RCC 7860 (cell line): ENCODE results near the gene PKP4.

ENCODE experiments used
- DNase-seq: peaks from one replicate; pipeline ENCODE4 v3.0.0-alpha.2; 2015; ENCODE audit warnings: low spot score
- FAIRE-seq: peaks from 2 replicates; lab custom pipeline; 2012; peaks lifted over from hg19 to GRCh38; lab: Jason Lieb, UNC

Gene PKP4

GRCh38 chr2:158495175-158495574 lies 38.4 kb downstream of the PKP4 start:
- DNase-seq (no peak), FAIRE-seq (no peak)

- DNase-seq (no peak), FAIRE-seq (no peak)
Observed at GRCh38 chr2:158496986-158497385, 40.2 kb downstream of the PKP4 start.

- peak; percentile 63 for DNase-seq
- FAIRE-seq: peak; percentile 87
Observed at GRCh38 chr2:158497486-158497885, 40.7 kb downstream of the PKP4 start.

- FAIRE-seq: no peak
Observed at GRCh38 chr2:158498043-158498748, 41.4 kb downstream of the PKP4 start.

GRCh38 chr2:158498749-158499136 lies 42.0 kb downstream of the PKP4 start:
- no peak for FAIRE-seq
- no peak for DNase-seq

More at GRCh38 chr2:158498043-158498748, 41.4 kb downstream of the PKP4 start:
- DNase-seq: no peak

GRCh38 chr2:158499383-158499782 lies 42.6 kb downstream of the PKP4 start:
- no peak for DNase-seq
- FAIRE-seq: no peak

- no peak for FAIRE-seq
- DNase-seq: no peak
Observed at GRCh38 chr2:158500333-158500732, 43.6 kb downstream of the PKP4 start.

- DNase-seq: no peak
- FAIRE-seq: no peak
Observed at GRCh38 chr2:158501301-158501700, 44.5 kb downstream of the PKP4 start.

- FAIRE-seq (no peak), DNase-seq (peak; percentile 35)
Observed at GRCh38 chr2:158502974-158503373, 46.2 kb downstream of the PKP4 start.

- no peak for DNase-seq
- no peak for FAIRE-seq
Observed at GRCh38 chr2:158504088-158504487, 47.3 kb downstream of the PKP4 start.

- no peak for DNase-seq
- FAIRE-seq: no peak
Observed at GRCh38 chr2:158505448-158505934, 48.7 kb downstream of the PKP4 start.

- DNase-seq (no peak), FAIRE-seq (no peak)
Observed at GRCh38 chr2:158507141-158507540, 50.4 kb downstream of the PKP4 start.

GRCh38 chr2:158507679-158508078 lies 50.9 kb downstream of the PKP4 start:
- DNase-seq (no peak), FAIRE-seq (no peak)

- peak; percentile 41 for FAIRE-seq
- DNase-seq: no peak
Observed at GRCh38 chr2:158509928-158510797, 53.4 kb downstream of the PKP4 start.

- no peak for DNase-seq
- FAIRE-seq: no peak
Observed at GRCh38 chr2:158510887-158511286, 54.1 kb downstream of the PKP4 start.

GRCh38 chr2:158511706-158512105 lies 55.0 kb downstream of the PKP4 start:
- no peak for FAIRE-seq
- no peak for DNase-seq

GRCh38 chr2:158512323-158512722 lies 55.6 kb downstream of the PKP4 start:
- no peak for DNase-seq
- FAIRE-seq: no peak

GRCh38 chr2:158513841-158514240 lies 57.1 kb downstream of the PKP4 start:
- DNase-seq: no peak
- no peak for FAIRE-seq

- FAIRE-seq: no peak
Observed at GRCh38 chr2:158518084-158518483, 61.3 kb downstream of the PKP4 start.

GRCh38 chr2:158519481-158519880 lies 62.7 kb downstream of the PKP4 start:
- FAIRE-seq: no peak

More at GRCh38 chr2:158518084-158518483, 61.3 kb downstream of the PKP4 start:
- DNase-seq: no peak

GRCh38 chr2:158529379-158530259 lies 72.9 kb downstream of the PKP4 start:
- DNase-seq: no peak
- no peak for FAIRE-seq

More at GRCh38 chr2:158519481-158519880, 62.7 kb downstream of the PKP4 start:
- no peak for DNase-seq
